ENCODE measurements around the gene FAIM2. TPM values are rescaled to one million over a fixed set of nuclear protein-coding genes. Genes with fewer than 3 reads are reported as not detected.
A peak's percentile ranks its signal among the peaks of the same experiment; 100 is the strongest.

Gene FAIM2
- total and polyA plus RNA-seq, 11 donors = 0.33 to 15.0 (median 5.0) TPM

- peak overlapping the region in 5 of 12 donors; percentile 21 to 57 (median 29) for H3K27ac ChIP-seq
- H3K27me3 ChIP-seq = peaks cover 0 to 26% (median 13%) of the 10 kb centered on the region in 9 donors
- ATAC-seq (peak in 1 of 4 donors; percentile 14), DNase-seq (no peak)
- 47 to 60% (median 54%) methylated on average over 6 to 12 of the region's 12 CpGs for WGBS, 4 donors
- intact Hi-C loops (cut with DNase I) = no loop called here
- H3K4me3 ChIP-seq = peak overlapping the region in 9 of 12 donors; percentile 33 to 53 (median 45)
- H3K9me3 ChIP-seq = no peaks in the 10 kb centered on the region
- H3K4me1 ChIP-seq = peaks cover 0 to 14% (median 2%) of the 10 kb centered on the region in 12 donors
- no peaks in the 10 kb centered on the region for H3K36me3 ChIP-seq
- no peak for TF ChIP-seq POLR2A (IDR thresholded peaks at IDR 0.05)
- TF ChIP-seq CTCF (IDR thresholded peaks at IDR 0.05) = no peak
Measured at GRCh38 chr12:49903351-49903699, 375 bp downstream of the FAIM2 start.

- intact Hi-C loops (cut with DNase I) = no loop called here
- Histone ChIP-seq H3K4me1 (peaks cover 0 to 14% (median 2%) of the 10 kb centered on the region in 12 donors), H3K36me3 (no peaks in the 10 kb centered on the region), H3K27me3 (peaks cover 0 to 26% (median 13%) of the 10 kb centered on the region in 9 donors), H3K4me3 (peak overlapping the region in 7 of 12 donors; percentile 33 to 53 (median 42)), H3K9me3 (no peaks in the 10 kb centered on the region), H3K27ac (peak overlapping the region in 4 of 12 donors; percentile 24 to 57 (median 38))
- TF ChIP-seq POLR2A (IDR thresholded peaks at IDR 0.05) (no peak), CTCF (IDR thresholded peaks at IDR 0.05) (no peak)
- ATAC-seq (no peak), DNase-seq (peak in 2 of 5 donors; percentile 15 to 42)
- 69 to 85% (median 81%) methylated on average over 13 to 16 of the region's 16 CpGs for WGBS, 4 donors
Measured at GRCh38 chr12:49902399-49903350, 1.0 kb downstream of the FAIM2 start.

- 84 to 93% (median 92%) methylated on average over 5 of the region's 5 CpGs for WGBS, 4 donors
- TF ChIP-seq POLR2A (IDR thresholded peaks at IDR 0.05) = no peak
- TF ChIP-seq CTCF (IDR thresholded peaks at IDR 0.05) = no peak
- DNase-seq = peak in 1 of 5 donors; percentile 14
- no peak overlapping the region for H3K27ac ChIP-seq
- H3K9me3 ChIP-seq = no peaks in the 10 kb centered on the region
- H3K4me1 ChIP-seq = peaks cover 0 to 14% (median 2%) of the 10 kb centered on the region in 12 donors
- H3K36me3 ChIP-seq = no peaks in the 10 kb centered on the region
- intact Hi-C loops (cut with DNase I) = no loop called here
- no peak for ATAC-seq
- peaks cover 0 to 26% (median 13%) of the 10 kb centered on the region in 9 donors for H3K27me3 ChIP-seq
- H3K4me3 ChIP-seq = no peak overlapping the region
Measured at GRCh38 chr12:49901986-49902385, 1.7 kb downstream of the FAIM2 start.

GRCh38 chr12:49901026-49901425, 2.7 kb downstream of the FAIM2 start:
- intact Hi-C loops (cut with DNase I) = no loop called here
- Histone ChIP-seq H3K36me3 (no peaks in the 10 kb centered on the region), H3K27me3 (peaks cover 0 to 26% (median 13%) of the 10 kb centered on the region in 9 donors), H3K4me1 (peaks cover 0 to 14% (median 2%) of the 10 kb centered on the region in 12 donors), H3K4me3 (no peak overlapping the region), H3K27ac (no peak overlapping the region), H3K9me3 (no peaks in the 10 kb centered on the region)
- TF ChIP-seq POLR2A (IDR thresholded peaks at IDR 0.05) (no peak), CTCF (IDR thresholded peaks at IDR 0.05) (no peak)
- DNase-seq = no peak
- 65 to 84% (median 80%) methylated on average over 3 to 4 of the region's 4 CpGs for WGBS, 4 donors
- ATAC-seq = no peak

Measured in heart left ventricle (tissue), 16 donors.